HG02610 (cell line): ENCODE results near the gene FHOD3.
"Not testable (repeated sequence)": the region's sequence is repeated elsewhere in the genome, so short reads cannot be mapped to it uniquely, and the experiment has no call there.

Experiments
- ATAC-seq: cut with Tn5 transposase; IDR thresholded peaks from one replicate; pipeline ENCODE4 v1.9.1; 2021; ENCODE audit warnings: mild to moderate bottlenecking, moderate library complexity; ENCODE audit not compliant: unreplicated experiment

The FHOD3 gene

GRCh38 chr18:36441426-36442240 lies 144.1 kb downstream of the FHOD3 start:
- no peak for ATAC-seq

- ATAC-seq = no peak
Observed at GRCh38 chr18:36442717-36443116, 145.2 kb downstream of the FHOD3 start.

GRCh38 chr18:36446059-36446458 lies 148.5 kb downstream of the FHOD3 start:
- no peak for ATAC-seq

- ATAC-seq = no peak
Observed at GRCh38 chr18:36448384-36449290, 151.1 kb downstream of the FHOD3 start.

GRCh38 chr18:36449451-36449850 lies 151.9 kb downstream of the FHOD3 start:
- no peak for ATAC-seq

- no peak for ATAC-seq
Observed at GRCh38 chr18:36450264-36450663, 152.8 kb downstream of the FHOD3 start.

GRCh38 chr18:36451454-36452251 lies 154.1 kb downstream of the FHOD3 start:
- no peak for ATAC-seq

- no peak for ATAC-seq
Observed at GRCh38 chr18:36454245-36454644, 156.7 kb downstream of the FHOD3 start.

- ATAC-seq = no peak
Observed at GRCh38 chr18:36454848-36455458, 157.4 kb downstream of the FHOD3 start.

GRCh38 chr18:36455931-36456330 lies 158.4 kb downstream of the FHOD3 start:
- ATAC-seq = no peak

GRCh38 chr18:36456622-36457021 lies 159.1 kb downstream of the FHOD3 start:
- no peak for ATAC-seq

GRCh38 chr18:36457683-36458082 lies 160.2 kb downstream of the FHOD3 start:
- ATAC-seq = no peak

- ATAC-seq = no peak
Observed at GRCh38 chr18:36458306-36458705, 160.8 kb downstream of the FHOD3 start.

GRCh38 chr18:36459203-36459602 lies 161.7 kb downstream of the FHOD3 start:
- no peak for ATAC-seq

- ATAC-seq = no peak
Observed at GRCh38 chr18:36459786-36460185, 162.3 kb downstream of the FHOD3 start.

GRCh38 chr18:36460324-36460850 lies 162.9 kb downstream of the FHOD3 start:
- no peak for ATAC-seq

- no peak for ATAC-seq
Observed at GRCh38 chr18:36460854-36461253, 163.3 kb downstream of the FHOD3 start.

- no peak for ATAC-seq
Observed at GRCh38 chr18:36461551-36461987, 164.1 kb downstream of the FHOD3 start.

GRCh38 chr18:36463516-36463915 lies 166.0 kb downstream of the FHOD3 start:
- not testable (repeated sequence) for ATAC-seq

- ATAC-seq = no peak
Observed at GRCh38 chr18:36464126-36464651, 166.7 kb downstream of the FHOD3 start.
